Activated gamma-delta T cell treated with anti-CD3 and anti-CD28 coated beads, Interleukin-2, amount 50 U/mL, for 16 hours (primary cell): Measurements from ENCODE around the gene CTNNA2.
"Not testable (repeated sequence)": the region's sequence is repeated elsewhere in the genome, so short reads cannot be mapped to it uniquely, and the experiment has no call there.

Source experiments
- DNase-seq: peaks from one replicate; pipeline ENCODE4 v3.0.0-alpha.2; 2020; ENCODE audit warnings: low read depth

The CTNNA2 gene

DNA sequence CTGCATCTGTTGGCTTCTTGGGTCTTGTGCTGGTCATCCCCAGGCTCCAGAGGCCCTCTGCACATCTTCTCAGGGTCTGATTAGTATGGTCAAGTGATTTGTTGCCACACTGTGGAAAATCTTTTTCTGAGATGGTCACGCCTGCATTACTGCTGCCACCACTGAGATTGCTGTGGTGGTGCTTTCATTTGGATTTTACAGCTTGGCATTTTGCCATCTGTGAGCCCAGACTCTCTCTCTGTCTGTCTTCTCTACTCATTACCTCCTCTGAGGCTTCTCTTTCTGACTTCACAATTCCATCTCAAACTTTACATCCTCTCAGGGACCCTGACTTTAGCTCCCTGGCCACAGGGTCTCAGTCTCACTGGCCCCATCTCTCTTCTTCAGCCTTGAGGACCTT lies 637.1 kb downstream of the CTNNA2 start:
- DNase-seq: no peak

- no peak for DNase-seq
Observed at GRCh38 chr2:80151248-80151647, 638.4 kb downstream of the CTNNA2 start.

DNA sequence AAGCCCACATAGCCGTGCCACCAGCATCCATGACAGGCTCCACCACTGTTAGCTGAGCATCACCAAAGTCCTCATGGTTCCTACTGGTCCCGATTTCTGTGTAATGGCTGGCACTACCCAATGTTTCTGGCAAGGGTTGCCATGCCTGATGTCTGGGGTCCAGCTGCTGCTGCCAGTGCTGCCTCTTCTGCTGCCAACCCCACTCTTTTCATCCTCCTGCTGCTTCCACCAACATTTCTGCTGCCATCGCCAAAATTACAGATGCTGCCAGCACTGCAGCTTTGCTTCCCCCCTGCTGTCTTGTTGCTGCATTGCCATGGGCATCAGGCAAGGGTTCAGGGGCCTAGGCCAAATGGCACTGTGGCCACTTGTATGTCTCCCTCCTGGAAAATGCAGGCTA lies 638.8 kb downstream of the CTNNA2 start:
- DNase-seq: no peak

GRCh38 chr2:80153151-80153550 lies 640.3 kb downstream of the CTNNA2 start:
- DNase-seq: no peak

DNA sequence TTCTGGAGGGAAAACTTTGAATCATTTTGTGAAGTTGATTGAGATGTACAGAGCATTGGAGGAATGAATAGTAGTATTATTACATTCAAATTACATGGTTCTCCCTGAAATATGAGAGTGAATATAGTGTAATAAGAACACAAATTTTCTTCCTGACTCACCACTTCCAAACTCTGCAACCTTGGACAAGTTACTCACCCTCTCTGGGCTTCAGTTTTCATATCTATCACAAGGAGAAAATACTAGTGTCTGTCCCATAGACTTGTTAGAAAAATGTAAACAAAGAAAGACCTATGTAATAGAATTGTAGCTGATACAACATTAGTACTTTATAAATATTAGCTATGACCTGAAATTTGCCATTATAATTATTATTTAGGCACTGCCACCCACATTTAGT lies 640.9 kb downstream of the CTNNA2 start:
- DNase-seq: no peak

DNA sequence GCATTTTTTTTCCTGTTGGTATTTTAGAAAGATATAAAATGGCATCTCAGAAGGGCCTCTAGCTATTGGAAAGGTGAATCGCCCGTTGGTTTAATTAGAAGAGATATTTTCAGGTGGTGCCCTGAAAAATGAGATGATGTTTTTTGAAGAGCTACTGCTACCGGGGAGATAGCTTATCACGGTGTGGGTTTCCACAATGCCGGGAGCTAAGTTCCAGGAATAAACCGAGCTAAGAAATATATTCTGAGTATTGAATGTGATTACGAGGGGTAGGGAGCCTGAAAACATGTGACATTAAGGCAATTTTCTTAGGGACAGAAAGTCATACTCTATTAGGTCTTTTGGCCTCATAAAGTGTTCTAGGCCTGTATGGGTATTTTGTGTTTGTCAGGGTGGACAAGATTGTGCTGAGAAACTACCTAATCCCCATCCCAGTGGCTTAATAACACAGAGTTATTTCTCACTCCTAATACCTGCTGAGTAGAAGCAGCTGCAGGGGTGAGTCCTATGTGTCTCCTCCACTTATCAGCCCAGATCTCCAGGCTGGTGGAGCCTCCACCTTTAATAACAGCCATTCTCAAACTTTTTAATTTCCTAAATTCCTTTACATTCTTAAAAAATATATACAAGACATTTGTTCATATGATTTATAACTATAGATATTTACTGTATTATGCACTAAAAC lies 641.5 kb downstream of the CTNNA2 start:
- DNase-seq: no peak

DNA sequence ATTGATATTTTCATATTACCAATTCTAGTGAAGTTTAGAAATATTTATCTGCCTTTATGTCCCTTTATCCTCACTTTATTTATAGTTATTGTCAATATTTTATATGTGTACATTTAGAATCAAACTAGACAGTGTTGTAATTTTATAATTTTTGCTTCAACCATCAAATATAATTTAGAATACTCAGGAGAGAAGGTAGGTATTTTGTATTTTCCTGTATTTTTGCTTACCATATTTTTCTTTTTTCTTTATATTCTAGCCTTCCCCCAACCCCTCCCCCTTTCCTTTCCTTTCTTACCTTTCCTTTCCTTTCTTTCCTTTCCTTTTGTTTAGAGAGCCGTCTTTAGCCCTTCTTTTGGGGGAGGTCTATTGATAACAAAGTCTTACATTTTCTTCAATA lies 651.5 kb downstream of the CTNNA2 start:
- DNase-seq: no peak

- no peak for DNase-seq
Observed at GRCh38 chr2:80166483-80167171, 653.8 kb downstream of the CTNNA2 start.

DNA sequence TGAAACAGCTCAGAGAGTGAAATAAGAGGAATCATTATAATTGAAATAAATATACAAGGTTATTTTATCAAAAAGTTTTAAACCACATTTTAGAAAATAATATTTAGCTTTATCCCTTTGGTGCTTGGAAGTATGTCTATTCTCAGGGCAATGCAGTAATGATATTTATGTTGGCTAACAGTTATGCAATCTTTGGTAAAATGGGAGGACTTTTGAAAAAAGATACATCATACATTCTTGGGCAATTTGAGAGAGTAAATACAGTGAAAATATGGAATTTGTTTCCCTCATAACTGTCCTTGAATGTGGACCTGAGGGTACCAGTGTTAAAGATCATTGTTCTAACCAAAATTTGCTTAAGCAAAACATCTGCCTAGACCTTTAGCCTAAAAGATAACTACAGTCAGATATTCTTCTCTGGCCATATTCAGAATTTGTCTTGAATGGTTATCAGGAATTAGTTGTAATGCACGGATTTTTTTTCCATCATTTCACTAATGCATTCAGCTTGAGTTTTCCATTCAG lies 654.5 kb downstream of the CTNNA2 start:
- no peak for DNase-seq

DNA sequence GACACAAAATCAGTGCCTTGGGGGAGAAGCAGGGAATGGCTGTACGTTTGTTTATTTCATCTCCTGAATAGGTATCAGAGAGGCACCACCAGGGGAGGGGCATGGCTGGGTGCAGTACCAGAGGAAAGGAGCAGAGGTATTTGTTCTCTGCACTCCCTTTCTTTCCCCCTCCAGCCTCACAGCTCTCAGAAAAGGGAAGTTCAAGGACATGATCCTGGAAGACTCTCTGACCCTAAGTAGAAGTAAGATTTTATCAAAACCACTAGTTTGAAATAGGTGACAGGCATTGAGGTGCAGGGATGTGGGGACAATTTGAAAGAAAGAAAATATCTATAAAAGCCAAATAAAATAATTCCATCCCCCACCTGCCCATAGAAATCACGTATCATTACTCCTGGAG lies 655.2 kb downstream of the CTNNA2 start:
- no peak for DNase-seq

DNA sequence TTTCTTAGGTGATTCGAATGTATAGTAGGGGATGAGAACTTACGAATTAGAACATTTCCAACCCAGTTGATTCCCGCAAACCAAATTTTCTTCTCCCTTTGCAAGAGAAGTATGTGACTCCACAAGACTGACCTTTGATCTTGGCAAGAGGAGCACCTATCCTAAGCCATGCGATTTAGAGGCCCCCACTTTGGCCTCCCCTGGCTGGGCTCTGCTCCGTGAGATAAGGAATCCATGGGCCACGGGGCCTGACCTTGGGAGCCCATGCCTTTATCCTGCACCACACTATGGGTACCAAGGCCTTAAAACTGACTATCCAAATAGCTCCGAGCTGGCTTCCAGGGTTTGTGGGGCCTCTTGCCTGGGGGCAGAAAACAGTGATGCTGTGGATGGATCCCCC lies 656.0 kb downstream of the CTNNA2 start:
- DNase-seq: no peak

DNA sequence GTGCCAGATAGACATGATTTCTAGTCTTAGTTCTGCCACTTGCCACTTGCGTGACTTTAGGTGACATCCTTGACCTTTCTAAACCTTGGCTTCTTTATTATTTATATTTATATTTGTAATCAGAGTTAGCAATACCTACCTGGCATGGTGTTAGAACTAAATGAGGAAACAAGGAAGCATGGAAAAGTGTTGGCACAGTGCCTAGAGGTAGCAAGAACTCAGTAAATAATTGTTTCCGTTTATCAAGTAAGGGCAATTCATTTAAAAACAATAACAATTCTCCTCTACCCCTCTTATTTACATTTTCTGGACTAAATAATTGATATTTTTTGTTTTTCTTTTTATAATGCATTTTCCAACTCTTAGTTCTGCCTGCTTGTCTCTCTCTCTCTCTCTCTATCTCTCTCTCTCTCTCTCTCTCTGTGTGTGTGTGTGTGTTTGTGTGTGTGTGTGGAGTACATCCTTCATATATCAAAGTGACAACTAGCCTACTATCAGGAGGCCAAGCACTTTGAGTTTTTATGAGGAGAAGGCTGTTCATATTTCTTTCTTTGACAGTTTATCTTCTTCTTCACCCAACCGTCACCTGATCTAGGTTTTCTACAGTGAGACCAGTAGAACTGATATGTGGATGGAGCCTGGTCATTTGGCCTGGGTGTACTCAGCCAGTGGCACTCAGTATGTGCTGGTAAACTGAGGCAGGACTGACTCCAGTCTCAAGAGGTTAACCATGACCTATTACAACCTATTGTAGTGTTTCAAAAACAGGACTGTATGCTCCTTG lies 657.2 kb downstream of the CTNNA2 start:
- DNase-seq: no peak

- DNase-seq: no peak
Observed at GRCh38 chr2:80185091-80185490, 672.2 kb downstream of the CTNNA2 start.

GRCh38 chr2:80186262-80186661 lies 673.4 kb downstream of the CTNNA2 start:
- no peak for DNase-seq

DNA sequence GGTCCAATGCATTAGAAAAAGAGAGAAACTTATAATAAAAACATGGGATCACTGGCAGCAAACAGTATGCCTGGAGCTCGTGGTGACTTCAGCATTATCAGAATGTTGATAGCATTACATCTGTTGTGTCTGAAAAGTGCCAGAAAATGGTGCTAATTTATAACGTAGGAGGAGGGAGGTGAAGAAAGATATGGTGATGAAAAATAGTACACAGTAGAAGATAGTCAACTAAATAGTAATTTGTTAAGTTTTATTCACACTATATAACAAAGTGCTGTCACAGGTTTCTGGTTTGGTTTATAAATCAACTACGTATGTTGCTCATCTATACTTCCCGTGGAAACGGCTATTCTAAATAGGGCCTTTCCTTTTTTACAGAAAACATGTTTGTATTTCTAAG lies 674.3 kb downstream of the CTNNA2 start:
- no peak for DNase-seq

GRCh38 chr2:80190166-80190565 lies 677.3 kb downstream of the CTNNA2 start:
- no peak for DNase-seq

- DNase-seq: no peak
Observed at GRCh38 chr2:80193566-80193965, 680.7 kb downstream of the CTNNA2 start.

DNA sequence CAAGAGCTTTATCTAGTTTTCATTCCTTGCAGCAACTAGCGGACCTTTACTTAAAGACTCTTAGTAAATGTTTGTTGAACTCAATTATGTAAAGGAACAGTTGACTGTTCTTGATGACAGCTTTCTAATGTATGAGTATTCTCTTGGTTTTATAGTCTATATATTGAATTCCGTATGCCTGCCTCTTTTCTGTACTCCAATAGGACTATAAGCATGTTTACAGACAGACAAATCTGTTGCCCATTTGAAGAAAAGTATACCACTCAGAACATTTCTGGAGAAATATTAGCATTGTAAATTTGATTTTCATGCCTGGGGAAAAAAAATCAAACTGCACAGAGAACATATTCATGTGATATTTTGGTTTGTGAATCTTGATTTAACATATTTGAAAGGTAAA lies 682.2 kb downstream of the CTNNA2 start:
- DNase-seq: no peak

- no peak for DNase-seq
Observed at GRCh38 chr2:80198042-80198441, 685.2 kb downstream of the CTNNA2 start.

DNA sequence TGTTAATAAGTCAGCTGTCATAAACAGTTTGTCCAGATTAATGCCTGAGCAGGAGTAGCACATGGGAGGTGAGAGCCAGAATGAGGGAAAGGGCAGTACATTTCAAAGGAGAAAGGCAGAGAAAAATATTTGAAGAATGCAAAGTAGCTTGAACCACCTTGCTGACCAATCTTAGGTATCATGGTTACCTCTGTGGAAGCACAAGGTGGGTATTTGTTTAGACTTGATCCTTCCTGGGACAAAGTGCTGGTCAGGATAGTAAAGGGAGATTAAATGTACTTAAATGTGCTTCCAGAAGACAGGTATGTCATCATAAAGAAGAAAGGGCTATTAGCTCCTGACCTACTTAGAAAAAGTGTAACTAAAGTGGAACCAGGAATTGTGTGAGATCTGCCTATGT lies 686.7 kb downstream of the CTNNA2 start:
- DNase-seq: no peak

DNA sequence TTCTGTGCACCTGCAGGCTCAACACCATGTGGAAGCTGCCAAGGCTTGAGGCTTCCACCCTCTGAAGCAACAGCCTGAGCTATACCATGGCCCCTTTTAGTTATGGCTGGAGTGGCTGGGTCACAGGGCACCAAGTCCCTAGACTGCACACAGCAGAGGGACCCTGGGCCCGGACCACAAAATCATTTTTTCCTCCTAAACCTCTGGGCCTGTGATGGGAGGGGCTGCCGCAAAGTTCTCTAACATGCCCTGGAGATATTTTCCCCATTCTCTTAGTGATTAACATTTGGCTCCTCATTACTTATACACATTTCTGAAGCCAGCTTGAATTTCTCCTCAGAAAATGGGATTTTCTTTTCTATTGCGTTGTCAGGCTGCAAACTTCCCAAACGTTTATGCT lies 691.1 kb downstream of the CTNNA2 start:
- not testable (repeated sequence) for DNase-seq

GRCh38 chr2:80205498-80205897 lies 692.6 kb downstream of the CTNNA2 start:
- no peak for DNase-seq

- DNase-seq: no peak
Observed at GRCh38 chr2:80209458-80209857, 696.6 kb downstream of the CTNNA2 start.
